Adrenal gland (tissue), 5 donors: ENCODE data around the gene TRPV5.

Experiments
- CTCF ChIP-seq, 6 experiments: fragments of 450-650 bp in 4 of 6; fragments of 200-600 bp in 2 of 6; sonication (generic) in 1 of 6; IDR thresholded peaks; 1 replicate in 5 of 6; 2 replicates in 1 of 6; pipeline versions ENCODE4 v1.5.1 to v1.8.0; 2016 to 2021; ENCODE audit warnings: antibody characterized with exemption in 6 of 6, mild to moderate bottlenecking in 2 of 6, moderate library complexity in 1 of 6
- POLR2A ChIP-seq, 2 donors: fragments of 450-650 bp; IDR thresholded peaks; one replicate each; pipeline ENCODE4 v1.6.1; 2017; ENCODE audit warnings: antibody characterized with exemption in 2 of 2, mild to moderate bottlenecking in 2 of 2, moderate library complexity in 1 of 2
- donor health status: DM: no; HTN: no; CAD: no.

GRCh38 chr7:142867398-142868187 is 66.0 kb downstream of the TRPV5 start:
- TF ChIP-seq POLR2A (IDR thresholded peaks at IDR 0.05) (no peak), CTCF (IDR thresholded peaks at IDR 0.05) (no peak)
